Right lobe of liver (tissue), 6 donors: ENCODE results near the gene CACNA2D1. TPM values are rescaled to one million over a fixed set of nuclear protein-coding genes. Genes with fewer than 3 reads are reported as not detected.

ENCODE experiments used
- ATAC-seq, 4 donors: fragments of 200-7000 bp; cut with Tn5 transposase; one replicate each; pipeline ENCODE4 v1.9.1; 2020; ENCODE audit warnings: mild to moderate bottlenecking in 4 of 4, moderate library complexity in 4 of 4
- DNase-seq, 3 donors: peaks; one replicate each; pipeline ENCODE4 v3.0.0-alpha.2; 2020
- H3K27ac ChIP-seq, 3 donors: fragments of 200-600 bp; one replicate each; pipeline ENCODE4 v1.8.0; 2022
- H3K27me3 ChIP-seq, 2 donors: fragments of 200-600 bp; one replicate each; pipeline ENCODE4 v1.8.0; 2022
- H3K36me3 ChIP-seq, 4 donors: fragments of 200-600 bp; sonication (generic) in 1 of 4; one replicate each; pipeline versions ENCODE4 v1.5.1 to v1.8.0; 2017 to 2022; ENCODE audit warnings: control low read depth in 1 of 4
- H3K4me1 ChIP-seq, 4 donors: fragments of 200-600 bp; sonication (generic) in 1 of 4; one replicate each; pipeline versions ENCODE4 v1.5.1 to v1.8.0; 2017 to 2022; ENCODE audit warnings: control low read depth in 1 of 4
- H3K4me3 ChIP-seq, 3 donors: fragments of 200-600 bp; one replicate each; pipeline ENCODE4 v1.8.0; 2022
- H3K9me3 ChIP-seq, 4 donors: fragments of 200-600 bp; sonication (generic) in 1 of 4; one replicate each; pipeline versions ENCODE4 v1.5.1 to v1.8.0; 2017 to 2022; ENCODE audit warnings: control low read depth in 1 of 4
- CTCF ChIP-seq, 4 donors: fragments of 200-600 bp in 3 of 4; fragments of 450-650 bp in 1 of 4; IDR thresholded peaks; one replicate each; pipeline versions ENCODE4 v1.5.1 to v1.8.0; 2016 to 2022; ENCODE audit warnings: antibody characterized with exemption in 4 of 4, mild to moderate bottlenecking in 2 of 4
- POLR2A ChIP-seq: fragments of 450-650 bp; IDR thresholded peaks from one replicate; pipeline ENCODE4 v1.6.1; 2017; ENCODE audit warnings: antibody characterized with exemption, mild to moderate bottlenecking
- WGBS: methylation state at CpG from one replicate; pipeline ENCODE4 v1.1.6; 2018; ENCODE audit warnings: low coverage, low lambda C conversion rate; ENCODE audit not compliant: insufficient coverage; ENCODE audit errors: missing lambda C conversion rate; 5-methylcytosine and 5-hydroxymethylcytosine counted together
- intact Hi-C, 2 donors: fragments of 100-400 bp; cut with DNase I; formaldehyde crosslinking; loops; one replicate each; pipeline versions ENCODE4 v1.11.2 to v1.14.1; 2022
- total RNA-seq, 6 experiments: library from RNA; depleted of rRNA in 2 of 6; stranded (reverse); fragments of >200 nt in 2 of 6; fragmentation: NEBNext Ultra II Directional in 3 of 6; extraction: Animal tissue kit (Norgen Biotek cat#: 25700) in 3 of 6; gene quantifications; one replicate each; pipeline versions ENCODE4 v1.1.0 to v1.2.4, GENCODE V29; 2016 to 2023
- donor health status: DM: no; HTN: yes; CAD: no.
- donor health status: DM: no; HTN: no; CAD: no.
- donor health status: DM: no; HTN: no; CAD: no.
- donor health status: DM: no; HTN: yes; CAD: no.
- donor health status: DM: no; HTN: yes; CAD: no.

Gene CACNA2D1
- total RNA-seq, 6 experiments from 2014 or later, result 1.3 to 6.0 (median 2.2) TPM

GRCh38 chr7:82404652-82405051 is 38.9 kb downstream of the CACNA2D1 start:
- Histone ChIP-seq H3K4me3 (no peak overlapping the region), H3K27ac (no peak overlapping the region), H3K9me3 (no peaks in the 10 kb centered on the region), H3K36me3 (no peaks in the 10 kb centered on the region), H3K4me1 (no peaks in the 10 kb centered on the region), H3K27me3 (no peaks in the 10 kb centered on the region)
- DNase-seq (no peak), ATAC-seq (no peak)
- TF ChIP-seq POLR2A, result no peak
- TF ChIP-seq CTCF (IDR thresholded peaks at IDR 0.05), result no peak
- 45% methylated on average over 2 of the region's 2 CpGs for WGBS
- intact Hi-C loops, result no loop called here

- TF ChIP-seq CTCF (IDR thresholded peaks at IDR 0.05) (no peak), POLR2A (no peak)
- WGBS, result 34% methylated on average over 5 of the region's 5 CpGs
- Histone ChIP-seq H3K27me3 (no peaks in the 10 kb centered on the region), H3K9me3 (no peaks in the 10 kb centered on the region), H3K27ac (no peak overlapping the region), H3K36me3 (no peaks in the 10 kb centered on the region), H3K4me3 (no peak overlapping the region), H3K4me1 (no peaks in the 10 kb centered on the region)
- no peak for DNase-seq
- intact Hi-C loops, result no loop called here
- ATAC-seq, result no peak
Observed at GRCh38 chr7:82404094-82404493, 39.5 kb downstream of the CACNA2D1 start.

GRCh38 chr7:82397879-82398524 is 45.6 kb downstream of the CACNA2D1 start:
- no peak for ATAC-seq
- WGBS, result 47% methylated on average over 1 of the region's 1 CpG
- TF ChIP-seq POLR2A (no peak), CTCF (IDR thresholded peaks at IDR 0.05) (no peak)

GRCh38 chr7:82396343-82396742 is 47.2 kb downstream of the CACNA2D1 start:
- Histone ChIP-seq H3K27ac (no peak overlapping the region), H3K27me3 (no peaks in the 10 kb centered on the region), H3K9me3 (no peaks in the 10 kb centered on the region), H3K36me3 (no peaks in the 10 kb centered on the region), H3K4me1 (no peaks in the 10 kb centered on the region), H3K4me3 (no peak overlapping the region)
- intact Hi-C loops, result no loop called here
- DNase-seq (no peak), ATAC-seq (no peak)
- TF ChIP-seq POLR2A, result no peak
- TF ChIP-seq CTCF (IDR thresholded peaks at IDR 0.05), result no peak
- WGBS, result 42% methylated on average over 1 of the region's 1 CpG

More at GRCh38 chr7:82397879-82398524, 45.6 kb downstream of the CACNA2D1 start:
- intact Hi-C loops, result no loop called here
- Histone ChIP-seq H3K4me1 (no peaks in the 10 kb centered on the region), H3K4me3 (no peak overlapping the region), H3K27me3 (no peaks in the 10 kb centered on the region), H3K9me3 (no peaks in the 10 kb centered on the region), H3K36me3 (no peaks in the 10 kb centered on the region), H3K27ac (no peak overlapping the region)
- no peak for DNase-seq
